Endothelial cell of umbilical vein (primary cell): ENCODE results near the gene NTN4. TPM values are rescaled to one million over a fixed set of nuclear protein-coding genes. Genes with fewer than 3 reads are reported as not detected.
A peak's percentile ranks its signal among the peaks of the same experiment; 100 is the strongest.

Experiments used
- BruUV-seq: library from RNA; stranded (reverse); fragments of 400-500 nt; replicated peaks from 2 replicates; lab custom pipeline; 2021; lab: Mats Ljungman, UMichigan
- CTCF ChIA-PET: fragments of 300-600, 350-600 bp; sonication (Branson Sonifier 250); formaldehyde crosslinking; loops from one replicate; lab custom pipeline; 2021; ENCODE audit warnings: antibody characterized with exemption, inconsistent platforms; lab: Charles Lee
- POLR2A ChIA-PET: fragments of 300-600, 350-600 bp; sonication (Branson Sonifier 250); formaldehyde crosslinking; loops from one replicate; lab custom pipeline; 2021; ENCODE audit warnings: antibody characterized with exemption, inconsistent platforms; lab: Charles Lee
- DNase-seq: peaks from one replicate; pipeline ENCODE4 v3.0.0-alpha.2; 2011; ENCODE audit warnings: low read depth, low spot score
- FAIRE-seq: peaks from 2 replicates; lab custom pipeline; 2011; peaks lifted over from hg19 to GRCh38; lab: Jason Lieb, UNC
- H2AFZ ChIP-seq: 2 replicates; pipeline ENCODE4 v1.6.0; 2012; ENCODE audit warnings: low read depth, low read length, control low read depth, inconsistent platforms
- H3K27ac ChIP-seq: 2 replicates; pipeline ENCODE4 v1.5.1; 2011; ENCODE audit warnings: low read depth, mild to moderate bottlenecking, control low read depth, low read length, moderate library complexity; ENCODE audit not compliant: insufficient read depth
- H3K27me3 ChIP-seq, 2 experiments: 2 replicates each; pipeline versions ENCODE4 v1.6.0 to v1.6.1; 2011; ENCODE audit warnings: low read length in 2 of 2, mixed read lengths in 1 of 2; ENCODE audit not compliant: control insufficient read depth in 2 of 2, insufficient read depth in 2 of 2
- H3K36me3 ChIP-seq, 2 experiments: 2 replicates in 1 of 2; 3 replicates in 1 of 2; pipeline ENCODE4 v1.5.1; 2011; ENCODE audit warnings: low read length in 2 of 2, mild to moderate bottlenecking in 1 of 2, moderate library complexity in 1 of 2; ENCODE audit not compliant: control insufficient read depth in 2 of 2, insufficient read depth in 2 of 2; ENCODE audit errors: extremely low read depth in 1 of 2
- H3K4me1 ChIP-seq: 3 replicates; pipeline ENCODE4 v1.5.1; 2011; ENCODE audit warnings: mild to moderate bottlenecking, low read length; ENCODE audit not compliant: control insufficient read depth, insufficient read depth; ENCODE audit errors: extremely low read depth
- H3K4me2 ChIP-seq: 2 replicates; pipeline ENCODE4 v1.6.1; 2011; ENCODE audit warnings: low read length, control low read depth, mixed read lengths; ENCODE audit not compliant: insufficient read depth
- H3K4me3 ChIP-seq, 3 experiments: fragments of 200-600 bp in 1 of 3; sonication (generic), shearing (Covaris generic) in 1 of 3; replicated peaks in 1 of 3; 2 replicates each; pipeline ENCODE4 v1.5.1; 2011 to 2016; ENCODE audit warnings: control low read depth in 3 of 3, low read length in 3 of 3, mild to moderate bottlenecking in 2 of 3, inconsistent platforms in 1 of 3, low read depth in 1 of 3, moderate library complexity in 1 of 3; ENCODE audit not compliant: insufficient read depth in 1 of 3
- H3K79me2 ChIP-seq: 2 replicates; pipeline ENCODE4 v1.6.0; 2012; ENCODE audit warnings: low read length, inconsistent platforms; ENCODE audit not compliant: control insufficient read depth, insufficient read depth
- H3K9ac ChIP-seq: replicated peaks from 2 replicates; pipeline ENCODE3; 2011; ENCODE audit warnings: low read length, control low read depth; ENCODE audit not compliant: insufficient read depth; ENCODE audit errors: extremely low read depth
- H3K9me1 ChIP-seq: replicated peaks from 3 replicates; pipeline ENCODE4 v1.6.0; 2011; ENCODE audit warnings: mild to moderate bottlenecking, low read length; ENCODE audit not compliant: control insufficient read depth, insufficient read depth; ENCODE audit errors: extremely low read depth
- H3K9me3 ChIP-seq: replicated peaks from 2 replicates; pipeline ENCODE4 v1.5.1; 2012; ENCODE audit warnings: low read length, inconsistent platforms; ENCODE audit not compliant: control insufficient read depth, insufficient read depth
- H4K20me1 ChIP-seq: replicated peaks from 2 replicates; pipeline ENCODE3; 2011; ENCODE audit warnings: mild to moderate bottlenecking, low read length; ENCODE audit not compliant: control insufficient read depth, insufficient read depth; ENCODE audit errors: extremely low read depth
- EZH2 ChIP-seq: IDR thresholded peaks from 2 replicates; pipeline ENCODE4 v1.6.1; 2012; ENCODE audit warnings: borderline replicate concordance, low read depth, mild to moderate bottlenecking, moderate library complexity, low read length, inconsistent platforms; ENCODE audit not compliant: severe bottlenecking
- FOS ChIP-seq: IDR thresholded peaks from 2 replicates; pipeline ENCODE4 v1.6.1; 2011; ENCODE audit warnings: mild to moderate bottlenecking, low read length, moderate library complexity, borderline replicate concordance; ENCODE audit not compliant: insufficient read depth
- GATA2 ChIP-seq: IDR thresholded peaks from 2 replicates; pipeline ENCODE4 v1.7.0; 2011; ENCODE audit warnings: low read depth, mild to moderate bottlenecking, moderate library complexity, mixed read lengths, low read length; ENCODE audit not compliant: insufficient read length, insufficient read depth
- JUN ChIP-seq: IDR thresholded peaks from 2 replicates; pipeline ENCODE4 v1.6.1; 2011; ENCODE audit warnings: borderline replicate concordance, low read depth; ENCODE audit not compliant: insufficient read length, insufficient read depth
- MYC ChIP-seq: IDR thresholded peaks from one replicate; pipeline ENCODE4 v1.6.1; 2011; ENCODE audit warnings: mild to moderate bottlenecking, low read depth, low read length
- POLR2A ChIP-seq: IDR thresholded peaks from 2 replicates; pipeline ENCODE4 v1.6.1; 2012; ENCODE audit warnings: low read depth, mild to moderate bottlenecking, control low read depth, low read length
- POLR2AphosphoS5 ChIP-seq: IDR thresholded peaks from 2 replicates; pipeline ENCODE4 v1.6.1; 2012; ENCODE audit warnings: low read depth, mild to moderate bottlenecking, control low read depth, low read length, moderate library complexity; ENCODE audit not compliant: insufficient read depth
- dilution Hi-C: fragments of 300-500 bp; cut with MboI; formaldehyde crosslinking; loops from one replicate; pipeline ENCODE4 v1.15.0; 2019; ENCODE audit warnings: low sequenced_read_pairs; ENCODE audit not compliant: extremely low pct_ligation_motif_present
- intact Hi-C: fragments of 100-400 bp; cut with micrococcal nuclease; formaldehyde crosslinking; loops from one replicate; pipeline ENCODE4 v1.10.0; 2022
- polyA plus RNA-seq, 4 experiments: library from polyadenylated mRNA; depleted of rRNA in 3 of 4; stranded (reverse) in 3 of 4; unstranded in 1 of 4; fragments of >200 nt; gene quantifications; 2 replicates each; pipeline versions ENCODE4 v1.2.1 to v1.2.3, GENCODE V29; 2011 to 2012; ENCODE audit warnings: missing spikeins in 1 of 4
- total RNA-seq: library from RNA; stranded (reverse); gene quantifications from 2 replicates; pipeline ENCODE4 v1.2.3, GENCODE V29; 2021
- TF ChIP-seq, protein P1 (sequence below): IDR thresholded peaks from 2 replicates; pipeline ENCODE4 v1.6.1; 2011; ENCODE audit not compliant: insufficient read depth, insufficient read length
- TF ChIP-seq, protein P2 (sequence below), 2 donors: IDR thresholded peaks; 1 replicate in 1 of 2; 2 replicates in 1 of 2; pipeline ENCODE4 v1.5.1; 2011; ENCODE audit warnings: low read length in 2 of 2, mild to moderate bottlenecking in 2 of 2, moderate library complexity in 2 of 2, control low read depth in 1 of 2, inconsistent platforms in 1 of 2, low read depth in 1 of 2; ENCODE audit not compliant: insufficient read depth in 1 of 2; ENCODE audit errors: extremely low read depth in 1 of 2

The NTN4 gene
- total and polyA plus RNA-seq, 2 donors (not counting 3 experiments of a cell fraction or from before 2014, with no cell fraction given): 120 to 317 TPM

DNA sequence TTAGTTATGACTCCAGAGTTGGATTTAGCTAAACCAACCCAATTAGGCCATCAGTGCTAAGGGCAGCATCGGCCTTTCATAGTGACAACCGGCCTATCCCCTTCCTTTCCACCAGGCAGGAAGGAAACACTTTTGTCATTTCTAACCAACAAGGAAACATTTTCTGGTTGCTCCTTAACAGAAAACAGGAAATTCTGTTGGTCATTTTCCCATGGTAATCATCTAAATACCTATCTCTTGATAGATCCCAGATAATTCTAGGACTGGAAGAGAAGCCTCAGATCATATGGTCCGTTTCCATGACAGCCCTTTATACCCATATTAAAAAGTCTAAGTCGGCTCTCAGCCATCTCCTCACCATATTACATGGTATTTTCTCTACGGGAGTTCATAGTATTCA, 160.1 kb downstream of the NTN4 start:
- Histone ChIP-seq H2AFZ (peak overlapping the region; percentile 10), H3K27me3 (no peaks in the 10 kb centered on the region), H3K79me2 (no peaks in the 10 kb centered on the region), H3K4me1 (peaks cover 36% of the 10 kb centered on the region), H3K4me3 (no peak overlapping the region), H3K36me3 (no peaks in the 10 kb centered on the region), H3K9ac (no peak overlapping the region), H3K27ac (peak overlapping the region; percentile 13), H3K9me1 (no peaks in the 10 kb centered on the region), H3K9me3 (no peaks in the 10 kb centered on the region), H3K4me2 (no peak overlapping the region), H4K20me1 (no peaks in the 10 kb centered on the region)
- dilution Hi-C loops: no loop called here
- DNase-seq (peak; percentile 47), FAIRE-seq (no peak)
- intact Hi-C loops: loop anchor here (10.0 kb wide), 1 partner anchor 594 kb away; no protein-coding TSS in a partner anchor
- ChIA-PET POLR2A (no interaction called here), CTCF (interaction anchor here (1.0 kb wide), 1 partner anchor 48 kb away, joined by 3 read pairs; no protein-coding TSS in a partner anchor)
- BruUV-seq: no TSS peak
- TF ChIP-seq JUN (peak; percentile 39), MYC (no peak), FOS (peak; percentile 10)
- TF ChIP-seq, protein P1, sequence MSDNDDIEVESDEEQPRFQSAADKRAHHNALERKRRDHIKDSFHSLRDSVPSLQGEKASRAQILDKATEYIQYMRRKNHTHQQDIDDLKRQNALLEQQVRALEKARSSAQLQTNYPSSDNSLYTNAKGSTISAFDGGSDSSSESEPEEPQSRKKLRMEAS: no peak

DNA sequence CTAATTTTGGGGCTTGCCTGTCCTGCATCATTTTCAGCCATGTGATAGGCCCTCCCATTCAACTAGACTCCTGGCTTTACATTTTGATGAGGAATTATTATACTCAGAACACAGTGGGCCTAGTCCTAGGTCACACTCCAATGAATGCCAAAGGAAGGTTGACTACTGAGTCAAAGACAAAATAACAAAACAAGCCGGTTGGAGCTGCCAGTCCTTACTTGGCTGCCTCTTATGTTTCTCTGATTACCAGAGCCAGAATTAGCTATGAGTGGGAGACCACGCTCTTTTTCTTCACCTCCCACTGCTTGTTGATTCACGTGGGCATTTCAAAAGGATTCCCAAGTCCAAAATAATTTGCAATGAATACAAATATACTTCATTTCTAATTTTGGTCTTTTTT, 161.2 kb downstream of the NTN4 start:
- H3K79me2 ChIP-seq: no peaks in the 10 kb centered on the region
- intact Hi-C loops: no loop called here
- peaks cover 33% of the 10 kb centered on the region for H3K4me1 ChIP-seq
- no peaks in the 10 kb centered on the region for H3K36me3 ChIP-seq
- no peak overlapping the region for H3K4me2 ChIP-seq
- CTCF ChIA-PET: interaction anchor here (0.9 to 1.3 kb wide), 3 partner anchors 19 to 54 kb away, joined by 3 to 4 read pairs (median 4); no protein-coding TSS in a partner anchor
- no peaks in the 10 kb centered on the region for H3K9me3 ChIP-seq
- H2AFZ ChIP-seq: no peak overlapping the region
- no peak for DNase-seq
- no peak overlapping the region for H3K4me3 ChIP-seq
- BruUV-seq: no TSS peak
- FAIRE-seq: no peak
- no peak overlapping the region for H3K9ac ChIP-seq
- no peaks in the 10 kb centered on the region for H4K20me1 ChIP-seq
- H3K27me3 ChIP-seq: no peaks in the 10 kb centered on the region
- no peaks in the 10 kb centered on the region for H3K9me1 ChIP-seq
- TF ChIP-seq POLR2A: no peak
- TF ChIP-seq, protein P1: no peak
- no peak for TF ChIP-seq FOS
- TF ChIP-seq GATA2: no peak
- TF ChIP-seq, protein P2, sequence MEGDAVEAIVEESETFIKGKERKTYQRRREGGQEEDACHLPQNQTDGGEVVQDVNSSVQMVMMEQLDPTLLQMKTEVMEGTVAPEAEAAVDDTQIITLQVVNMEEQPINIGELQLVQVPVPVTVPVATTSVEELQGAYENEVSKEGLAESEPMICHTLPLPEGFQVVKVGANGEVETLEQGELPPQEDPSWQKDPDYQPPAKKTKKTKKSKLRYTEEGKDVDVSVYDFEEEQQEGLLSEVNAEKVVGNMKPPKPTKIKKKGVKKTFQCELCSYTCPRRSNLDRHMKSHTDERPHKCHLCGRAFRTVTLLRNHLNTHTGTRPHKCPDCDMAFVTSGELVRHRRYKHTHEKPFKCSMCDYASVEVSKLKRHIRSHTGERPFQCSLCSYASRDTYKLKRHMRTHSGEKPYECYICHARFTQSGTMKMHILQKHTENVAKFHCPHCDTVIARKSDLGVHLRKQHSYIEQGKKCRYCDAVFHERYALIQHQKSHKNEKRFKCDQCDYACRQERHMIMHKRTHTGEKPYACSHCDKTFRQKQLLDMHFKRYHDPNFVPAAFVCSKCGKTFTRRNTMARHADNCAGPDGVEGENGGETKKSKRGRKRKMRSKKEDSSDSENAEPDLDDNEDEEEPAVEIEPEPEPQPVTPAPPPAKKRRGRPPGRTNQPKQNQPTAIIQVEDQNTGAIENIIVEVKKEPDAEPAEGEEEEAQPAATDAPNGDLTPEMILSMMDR (IDR thresholded peaks at IDR 0.05; ENCODE audit: extremely low read depth in 1 of 2, insufficient read depth in 1 of 2, low read depth in 1 of 2, low read length in 2 of 2): no peak
- TF ChIP-seq POLR2AphosphoS5: no peak
- no peak for TF ChIP-seq JUN
- no peak for TF ChIP-seq EZH2
- TF ChIP-seq MYC: no peak
- no peak overlapping the region for H3K27ac ChIP-seq
- dilution Hi-C loops: no loop called here
- POLR2A ChIA-PET: no interaction called here
